Liver (tissue), 9 donors: Measurements from ENCODE around the gene DUSP3. TPM values are rescaled to one million over a fixed set of nuclear protein-coding genes. Genes with fewer than 3 reads are reported as not detected.

Source experiments
- DNase-seq: peaks from one replicate; pipeline ENCODE4 v3.0.0-alpha.2; 2017; ENCODE audit warnings: low spot score
- H3K27ac ChIP-seq, 2 donors: one replicate each; pipeline ENCODE4 v1.7.0; 2013; ENCODE audit warnings: inconsistent platforms in 2 of 2, low read length in 2 of 2, control low read depth in 1 of 2, low read depth in 1 of 2, mild to moderate bottlenecking in 1 of 2
- H3K27me3 ChIP-seq, 4 donors: one replicate each; pipeline versions ENCODE4 v1.6.1 to v1.7.0; 2013; ENCODE audit warnings: low read length in 3 of 4, inconsistent platforms in 1 of 4, mild to moderate bottlenecking in 1 of 4, moderate library complexity in 1 of 4; ENCODE audit not compliant: control insufficient read depth in 4 of 4, insufficient read depth in 4 of 4
- H3K36me3 ChIP-seq, 4 donors: one replicate each; pipeline versions ENCODE4 v1.6.1 to v1.7.0; 2013; ENCODE audit warnings: low read length in 3 of 4, mild to moderate bottlenecking in 3 of 4, low read depth in 1 of 4, moderate library complexity in 1 of 4; ENCODE audit not compliant: control insufficient read depth in 4 of 4, insufficient read depth in 3 of 4
- H3K4me1 ChIP-seq, 4 donors: one replicate each; pipeline versions ENCODE4 v1.6.1 to v1.7.0; 2013; ENCODE audit warnings: low read length in 3 of 4, mild to moderate bottlenecking in 3 of 4, moderate library complexity in 1 of 4; ENCODE audit not compliant: control insufficient read depth in 4 of 4, insufficient read depth in 4 of 4
- H3K4me3 ChIP-seq, 3 donors: one replicate each; pipeline versions ENCODE4 v1.6.1 to v1.7.0; 2013; ENCODE audit warnings: low read length in 3 of 3, control low read depth in 1 of 3, low read depth in 1 of 3, mild to moderate bottlenecking in 1 of 3
- H3K9ac ChIP-seq, 2 donors: one replicate each; pipeline ENCODE4 v1.7.0; 2013; ENCODE audit warnings: low read length in 2 of 2, mild to moderate bottlenecking in 2 of 2, moderate library complexity in 2 of 2, control low read depth in 1 of 2, low read depth in 1 of 2
- H3K9me3 ChIP-seq, 4 donors: one replicate each; pipeline versions ENCODE4 v1.6.1 to v1.7.0; 2013; ENCODE audit warnings: low read length in 3 of 4; ENCODE audit not compliant: control insufficient read depth in 4 of 4
- EGR1 ChIP-seq, 2 donors: IDR thresholded peaks; 2 replicates each; pipeline ENCODE4 v1.6.1; 2016 to 2018; ENCODE audit warnings: antibody characterized with exemption in 2 of 2, low read depth in 2 of 2
- FOXA1 ChIP-seq: IDR thresholded peaks from 2 replicates; pipeline ENCODE4 v1.6.1; 2016; ENCODE audit warnings: antibody characterized with exemption
- FOXA2 ChIP-seq: IDR thresholded peaks from 2 replicates; pipeline ENCODE4 v1.6.1; 2016; ENCODE audit warnings: antibody characterized with exemption
- GABPA ChIP-seq, 2 donors: IDR thresholded peaks in 1 of 2; conservative IDR thresholded peaks in 1 of 2; 2 replicates each; pipeline ENCODE4 v1.6.1; 2016; ENCODE audit warnings: antibody characterized with exemption in 2 of 2, mild to moderate bottlenecking in 1 of 2, moderate library complexity in 1 of 2
- HNF4A ChIP-seq, 2 donors: conservative IDR thresholded peaks; 2 replicates each; pipeline ENCODE4 v1.6.1; 2016; ENCODE audit warnings: antibody characterized with exemption in 2 of 2, mild to moderate bottlenecking in 2 of 2
- HNF4G ChIP-seq: IDR thresholded peaks from 2 replicates; pipeline ENCODE4 v1.6.1; 2016; ENCODE audit warnings: antibody characterized with exemption
- JUND ChIP-seq, 2 donors: IDR thresholded peaks; 2 replicates each; pipeline ENCODE4 v1.6.1; 2016; ENCODE audit warnings: antibody characterized with exemption in 2 of 2
- NR2F2 ChIP-seq: IDR thresholded peaks from 2 replicates; pipeline ENCODE4 v1.6.1; 2016; ENCODE audit warnings: antibody characterized with exemption
- RAD21 ChIP-seq, 2 donors: IDR thresholded peaks; 2 replicates each; pipeline ENCODE4 v1.6.1; 2016; ENCODE audit warnings: antibody characterized with exemption in 2 of 2, mild to moderate bottlenecking in 2 of 2
- RXRA ChIP-seq, 2 donors: IDR thresholded peaks; 2 replicates each; pipeline ENCODE4 v1.6.1; 2017 to 2018; ENCODE audit warnings: antibody characterized with exemption in 2 of 2, mild to moderate bottlenecking in 1 of 2
- SP1 ChIP-seq: IDR thresholded peaks from 2 replicates; pipeline ENCODE4 v1.6.1; 2018; ENCODE audit warnings: antibody characterized with exemption, mild to moderate bottlenecking
- TAF1 ChIP-seq: conservative IDR thresholded peaks from 2 replicates; pipeline ENCODE4 v1.6.1; 2016; ENCODE audit warnings: antibody characterized with exemption, mild to moderate bottlenecking
- YY1 ChIP-seq: IDR thresholded peaks from 2 replicates; pipeline ENCODE4 v1.6.1; 2016; ENCODE audit warnings: antibody characterized with exemption, mild to moderate bottlenecking
- WGBS: extraction: QIAGEN DNeasy Blood & Tissue Kit; methylation state at CpG from one replicate; pipeline ENCODE4 v1.1.7; 2013; 5-methylcytosine and 5-hydroxymethylcytosine counted together
- polyA plus RNA-seq, 2 donors: library from polyadenylated mRNA; stranded (reverse) in 1 of 2; unstranded in 1 of 2; fragments of 200-250 nt in 1 of 2; fragments of >200 nt in 1 of 2; fragmentation: Nextera tagmentation in 1 of 2; extraction: Ambion mirVana in 1 of 2; gene quantifications; one replicate each; pipeline versions ENCODE4 v1.2.1 to v1.2.3, GENCODE V29; 2013 to 2015
- total RNA-seq, 2 donors: library from RNA; depleted of rRNA; stranded (reverse); fragments of >200 nt; gene quantifications; one replicate each; pipeline ENCODE4 v1.2.3, GENCODE V29; 2014
- TF ChIP-seq, protein P1 (sequence below): fragments of 150-350 bp; IDR thresholded peaks from 2 replicates; pipeline ENCODE4 v1.5.1; 2017; ENCODE audit warnings: improper control_type of control experiment, low read depth, low read length; ENCODE audit not compliant: missing input control
- TF ChIP-seq, protein P2 (sequence below): IDR thresholded peaks from 2 replicates; pipeline ENCODE4 v1.6.1; 2016; ENCODE audit warnings: antibody characterized with exemption
- TF ChIP-seq, protein P3 (sequence below): IDR thresholded peaks from 2 replicates; pipeline ENCODE4 v1.6.1; 2016; ENCODE audit warnings: antibody characterized with exemption
- TF ChIP-seq, protein P4 (sequence below): IDR thresholded peaks from 2 replicates; pipeline ENCODE4 v1.6.1; 2016; ENCODE audit warnings: antibody characterized with exemption
- TF ChIP-seq, protein P5 (sequence below): IDR thresholded peaks from 2 replicates; pipeline ENCODE4 v1.6.1; 2016; ENCODE audit warnings: antibody characterized with exemption, mild to moderate bottlenecking
- donor health status: healthy.
- donor health status: healthy.
- donor health status: healthy.
- donor health status: healthy.
- donor health status: healthy.

Gene DUSP3
- total and polyA plus RNA-seq, 4 donors, result 30.4 to 104 (median 60.8) TPM

DNA sequence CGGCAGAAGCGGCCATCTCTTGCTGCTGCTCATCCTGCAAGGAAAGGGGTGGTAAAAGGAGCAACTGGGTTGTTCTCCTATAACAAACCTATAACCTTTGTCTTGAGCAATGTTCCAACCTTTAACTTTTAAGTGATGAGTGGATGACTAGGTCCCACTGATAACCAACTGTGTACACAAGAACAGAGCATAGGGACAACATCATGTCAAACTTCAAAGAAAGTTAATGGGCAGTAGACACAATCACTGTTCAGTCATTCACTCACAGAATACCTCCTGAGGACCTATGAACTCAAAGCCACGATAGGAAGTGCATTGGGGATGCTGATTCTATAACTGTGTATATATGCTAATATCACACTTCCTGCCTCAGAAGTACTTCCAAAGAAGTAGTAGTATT is 23.1 kb upstream of the DUSP3 start:
- H3K27me3 ChIP-seq, result no peaks in the 10 kb centered on the region
- H3K27ac ChIP-seq, result no peak overlapping the region
- 78% methylated on average over 3 of the region's 3 CpGs for WGBS

DNA sequence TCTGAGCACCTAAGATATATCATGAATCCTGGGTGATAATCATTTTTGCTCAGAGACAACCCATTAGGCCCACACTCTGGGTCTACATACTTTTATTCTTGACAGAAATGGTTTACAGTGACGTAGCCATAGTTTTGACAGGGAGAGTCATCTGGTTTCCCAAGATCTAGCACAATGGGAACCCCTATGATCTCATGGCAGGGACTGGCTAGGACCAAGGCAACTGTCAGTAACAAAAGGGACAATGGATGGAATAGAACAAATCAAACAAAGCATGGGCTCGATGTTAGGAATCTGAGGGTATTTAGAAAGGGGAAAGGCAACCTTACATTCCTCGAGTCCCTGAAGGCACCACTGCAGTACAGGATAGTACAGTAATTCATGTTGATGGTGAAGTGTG is 22.0 kb upstream of the DUSP3 start:
- no peaks in the 10 kb centered on the region for H3K36me3 ChIP-seq
- no peaks in the 10 kb centered on the region for H3K27me3 ChIP-seq
- WGBS, result 95% methylated on average over 3 of the region's 3 CpGs
- DNase-seq, result no peak
- no peak overlapping the region for H3K4me3 ChIP-seq
- H3K9me3 ChIP-seq, result no peaks in the 10 kb centered on the region
- no peak overlapping the region for H3K9ac ChIP-seq
- no peaks in the 10 kb centered on the region for H3K4me1 ChIP-seq
- no peak overlapping the region for H3K27ac ChIP-seq
- no peak for TF ChIP-seq JUND (IDR thresholded peaks at IDR 0.05)
- no peak for TF ChIP-seq FOXA1
- TF ChIP-seq, protein P1, sequence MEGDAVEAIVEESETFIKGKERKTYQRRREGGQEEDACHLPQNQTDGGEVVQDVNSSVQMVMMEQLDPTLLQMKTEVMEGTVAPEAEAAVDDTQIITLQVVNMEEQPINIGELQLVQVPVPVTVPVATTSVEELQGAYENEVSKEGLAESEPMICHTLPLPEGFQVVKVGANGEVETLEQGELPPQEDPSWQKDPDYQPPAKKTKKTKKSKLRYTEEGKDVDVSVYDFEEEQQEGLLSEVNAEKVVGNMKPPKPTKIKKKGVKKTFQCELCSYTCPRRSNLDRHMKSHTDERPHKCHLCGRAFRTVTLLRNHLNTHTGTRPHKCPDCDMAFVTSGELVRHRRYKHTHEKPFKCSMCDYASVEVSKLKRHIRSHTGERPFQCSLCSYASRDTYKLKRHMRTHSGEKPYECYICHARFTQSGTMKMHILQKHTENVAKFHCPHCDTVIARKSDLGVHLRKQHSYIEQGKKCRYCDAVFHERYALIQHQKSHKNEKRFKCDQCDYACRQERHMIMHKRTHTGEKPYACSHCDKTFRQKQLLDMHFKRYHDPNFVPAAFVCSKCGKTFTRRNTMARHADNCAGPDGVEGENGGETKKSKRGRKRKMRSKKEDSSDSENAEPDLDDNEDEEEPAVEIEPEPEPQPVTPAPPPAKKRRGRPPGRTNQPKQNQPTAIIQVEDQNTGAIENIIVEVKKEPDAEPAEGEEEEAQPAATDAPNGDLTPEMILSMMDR, result no peak
- TF ChIP-seq GABPA (IDR thresholded peaks at IDR 0.05 in 1 of 2, conservative IDR thresholded peaks at IDR 0.05 in 1 of 2), result no peak
- TF ChIP-seq, protein P2, sequence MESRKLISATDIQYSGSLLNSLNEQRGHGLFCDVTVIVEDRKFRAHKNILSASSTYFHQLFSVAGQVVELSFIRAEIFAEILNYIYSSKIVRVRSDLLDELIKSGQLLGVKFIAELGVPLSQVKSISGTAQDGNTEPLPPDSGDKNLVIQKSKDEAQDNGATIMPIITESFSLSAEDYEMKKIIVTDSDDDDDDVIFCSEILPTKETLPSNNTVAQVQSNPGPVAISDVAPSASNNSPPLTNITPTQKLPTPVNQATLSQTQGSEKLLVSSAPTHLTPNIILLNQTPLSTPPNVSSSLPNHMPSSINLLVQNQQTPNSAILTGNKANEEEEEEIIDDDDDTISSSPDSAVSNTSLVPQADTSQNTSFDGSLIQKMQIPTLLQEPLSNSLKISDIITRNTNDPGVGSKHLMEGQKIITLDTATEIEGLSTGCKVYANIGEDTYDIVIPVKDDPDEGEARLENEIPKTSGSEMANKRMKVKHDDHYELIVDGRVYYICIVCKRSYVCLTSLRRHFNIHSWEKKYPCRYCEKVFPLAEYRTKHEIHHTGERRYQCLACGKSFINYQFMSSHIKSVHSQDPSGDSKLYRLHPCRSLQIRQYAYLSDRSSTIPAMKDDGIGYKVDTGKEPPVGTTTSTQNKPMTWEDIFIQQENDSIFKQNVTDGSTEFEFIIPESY, result no peak
- no peak for TF ChIP-seq TAF1
- TF ChIP-seq, protein P3, sequence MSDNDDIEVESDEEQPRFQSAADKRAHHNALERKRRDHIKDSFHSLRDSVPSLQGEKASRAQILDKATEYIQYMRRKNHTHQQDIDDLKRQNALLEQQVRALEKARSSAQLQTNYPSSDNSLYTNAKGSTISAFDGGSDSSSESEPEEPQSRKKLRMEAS, result no peak
- TF ChIP-seq NR2F2, result no peak
- TF ChIP-seq FOXA2, result no peak
- TF ChIP-seq YY1, result no peak

More for the DNA sequence above, 23.1 kb upstream of the DUSP3 start:
- no peak for DNase-seq
- no peak overlapping the region for H3K4me3 ChIP-seq
- no peaks in the 10 kb centered on the region for H3K4me1 ChIP-seq
- H3K9ac ChIP-seq, result no peak overlapping the region
- no peaks in the 10 kb centered on the region for H3K36me3 ChIP-seq
- no peak for TF ChIP-seq RAD21 (IDR thresholded peaks at IDR 0.05)
- TF ChIP-seq, protein P4, sequence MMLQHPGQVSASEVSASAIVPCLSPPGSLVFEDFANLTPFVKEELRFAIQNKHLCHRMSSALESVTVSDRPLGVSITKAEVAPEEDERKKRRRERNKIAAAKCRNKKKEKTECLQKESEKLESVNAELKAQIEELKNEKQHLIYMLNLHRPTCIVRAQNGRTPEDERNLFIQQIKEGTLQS, result no peak
- TF ChIP-seq EGR1 (IDR thresholded peaks at IDR 0.05; ENCODE audit: low read depth in 2 of 2), result no peak
- no peak for TF ChIP-seq SP1
- no peak for TF ChIP-seq FOXA1
- no peak for TF ChIP-seq HNF4A (conservative IDR thresholded peaks at IDR 0.05)
- TF ChIP-seq, protein P3, result no peak
- no peak for TF ChIP-seq JUND (IDR thresholded peaks at IDR 0.05)
- no peak for TF ChIP-seq RXRA (IDR thresholded peaks at IDR 0.05)
- TF ChIP-seq, protein P5, sequence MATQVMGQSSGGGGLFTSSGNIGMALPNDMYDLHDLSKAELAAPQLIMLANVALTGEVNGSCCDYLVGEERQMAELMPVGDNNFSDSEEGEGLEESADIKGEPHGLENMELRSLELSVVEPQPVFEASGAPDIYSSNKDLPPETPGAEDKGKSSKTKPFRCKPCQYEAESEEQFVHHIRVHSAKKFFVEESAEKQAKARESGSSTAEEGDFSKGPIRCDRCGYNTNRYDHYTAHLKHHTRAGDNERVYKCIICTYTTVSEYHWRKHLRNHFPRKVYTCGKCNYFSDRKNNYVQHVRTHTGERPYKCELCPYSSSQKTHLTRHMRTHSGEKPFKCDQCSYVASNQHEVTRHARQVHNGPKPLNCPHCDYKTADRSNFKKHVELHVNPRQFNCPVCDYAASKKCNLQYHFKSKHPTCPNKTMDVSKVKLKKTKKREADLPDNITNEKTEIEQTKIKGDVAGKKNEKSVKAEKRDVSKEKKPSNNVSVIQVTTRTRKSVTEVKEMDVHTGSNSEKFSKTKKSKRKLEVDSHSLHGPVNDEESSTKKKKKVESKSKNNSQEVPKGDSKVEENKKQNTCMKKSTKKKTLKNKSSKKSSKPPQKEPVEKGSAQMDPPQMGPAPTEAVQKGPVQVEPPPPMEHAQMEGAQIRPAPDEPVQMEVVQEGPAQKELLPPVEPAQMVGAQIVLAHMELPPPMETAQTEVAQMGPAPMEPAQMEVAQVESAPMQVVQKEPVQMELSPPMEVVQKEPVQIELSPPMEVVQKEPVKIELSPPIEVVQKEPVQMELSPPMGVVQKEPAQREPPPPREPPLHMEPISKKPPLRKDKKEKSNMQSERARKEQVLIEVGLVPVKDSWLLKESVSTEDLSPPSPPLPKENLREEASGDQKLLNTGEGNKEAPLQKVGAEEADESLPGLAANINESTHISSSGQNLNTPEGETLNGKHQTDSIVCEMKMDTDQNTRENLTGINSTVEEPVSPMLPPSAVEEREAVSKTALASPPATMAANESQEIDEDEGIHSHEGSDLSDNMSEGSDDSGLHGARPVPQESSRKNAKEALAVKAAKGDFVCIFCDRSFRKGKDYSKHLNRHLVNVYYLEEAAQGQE, result no peak
- no peak for TF ChIP-seq YY1
- TF ChIP-seq NR2F2, result no peak
- no peak for TF ChIP-seq TAF1
- no peak for TF ChIP-seq FOXA2
- TF ChIP-seq, protein P2, result no peak
- TF ChIP-seq GABPA (IDR thresholded peaks at IDR 0.05 in 1 of 2, conservative IDR thresholded peaks at IDR 0.05 in 1 of 2), result no peak
- no peak for TF ChIP-seq HNF4G
- H3K9me3 ChIP-seq, result no peaks in the 10 kb centered on the region
